Activated CD8-positive, alpha-beta T cell treated with anti-CD3 and anti-CD28 coated beads for 36 hours (primary cell): ENCODE results near the gene LARGE2. TPM values are rescaled to one million over a fixed set of nuclear protein-coding genes. Genes with fewer than 3 reads are reported as not detected.
A peak's percentile ranks its signal among the peaks of the same experiment; 100 is the strongest.

Experiments used
- ATAC-seq: fragments of 200-7000 bp; cut with Tn5 transposase; one replicate; pipeline ENCODE4 v1.10.0; 2021; ENCODE audit warnings: mild to moderate bottlenecking, moderate library complexity
- CTCF ChIA-PET: fragments of 350-600 bp; sonication (Branson Sonifier 250); formaldehyde crosslinking; loops from one replicate; lab custom pipeline; 2021; ENCODE audit warnings: antibody characterized with exemption; lab: Charles Lee
- POLR2A ChIA-PET: fragments of 350-600 bp; sonication (Branson Sonifier 250); formaldehyde crosslinking; loops from one replicate; lab custom pipeline; 2021; ENCODE audit warnings: antibody characterized with exemption; lab: Charles Lee
- DNase-seq: peaks from one replicate; pipeline ENCODE4 v3.0.0-alpha.2; 2020
- H3K27ac Mint-ChIP-seq: one replicate; pipeline ENCODE4 v1.8.0; 2021; ENCODE audit warnings: mild to moderate bottlenecking, mixed read lengths
- H3K27me3 Mint-ChIP-seq: one replicate; pipeline ENCODE4 v1.8.0; 2021; ENCODE audit warnings: mixed read lengths
- H3K36me3 Mint-ChIP-seq: one replicate; pipeline ENCODE4 v1.8.0; 2021; ENCODE audit warnings: low read depth, mixed read lengths
- H3K4me1 Mint-ChIP-seq: one replicate; pipeline ENCODE4 v1.8.0; 2021; ENCODE audit warnings: low read depth, mixed read lengths
- H3K4me3 Mint-ChIP-seq: one replicate; pipeline ENCODE4 v1.8.0; 2021; ENCODE audit warnings: mild to moderate bottlenecking, moderate library complexity, mixed read lengths
- H3K9me3 Mint-ChIP-seq: one replicate; pipeline ENCODE4 v1.8.0; 2021; ENCODE audit warnings: mixed read lengths
- intact Hi-C: fragments of 100-400 bp; cut with micrococcal nuclease; formaldehyde crosslinking; loops from one replicate; pipeline ENCODE4 v1.10.0; 2022
- total RNA-seq, 2 experiments: library from RNA; stranded (reverse); gene quantifications; one replicate each; pipeline ENCODE4 v1.2.3, GENCODE V29; 2021
- TF ChIP-seq, protein P1 (sequence below): fragments of 200-600 bp; IDR thresholded peaks from one replicate; pipeline ENCODE4 v1.8.0; 2022; ENCODE audit warnings: antibody characterized with exemption, mild to moderate bottlenecking

The LARGE2 gene
- total RNA-seq, 2 experiments from 2014 or later, result 0.70 to 1.1 TPM

DNA sequence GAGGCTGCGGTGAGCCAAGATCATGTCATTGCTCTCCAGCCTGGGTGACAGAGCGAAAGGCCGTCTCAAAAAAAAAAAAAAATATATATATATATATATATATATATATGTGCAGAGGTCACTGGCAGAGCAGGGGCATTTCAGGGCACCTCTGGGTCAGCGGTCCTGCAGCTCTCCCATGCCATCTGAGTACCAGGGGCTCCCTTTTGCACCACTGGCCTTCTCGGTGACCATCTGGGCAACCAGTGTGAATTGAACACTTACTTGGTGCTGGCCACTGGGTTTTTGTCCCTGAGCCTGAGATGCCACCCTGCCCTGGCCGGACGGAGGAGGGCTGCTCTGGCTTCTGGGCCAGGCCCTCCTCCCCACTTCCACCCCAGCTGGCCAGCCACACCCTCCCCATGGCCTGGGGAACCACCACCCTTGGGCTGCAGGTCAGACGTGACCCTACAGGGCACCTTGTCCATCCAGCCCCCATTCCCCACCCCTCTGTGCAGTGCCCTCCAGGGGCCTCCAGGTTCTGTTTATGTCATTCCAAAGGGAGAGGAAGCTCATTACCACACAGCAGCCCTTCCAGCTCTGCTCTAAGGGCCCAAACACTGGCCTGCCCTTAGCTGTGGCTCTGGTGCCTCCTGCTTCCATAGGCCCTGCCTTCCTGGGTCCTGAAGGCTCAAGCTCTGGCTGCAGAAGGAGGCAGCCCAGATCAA lies 26.8 kb upstream of the LARGE2 start:
- TF ChIP-seq, protein P1, sequence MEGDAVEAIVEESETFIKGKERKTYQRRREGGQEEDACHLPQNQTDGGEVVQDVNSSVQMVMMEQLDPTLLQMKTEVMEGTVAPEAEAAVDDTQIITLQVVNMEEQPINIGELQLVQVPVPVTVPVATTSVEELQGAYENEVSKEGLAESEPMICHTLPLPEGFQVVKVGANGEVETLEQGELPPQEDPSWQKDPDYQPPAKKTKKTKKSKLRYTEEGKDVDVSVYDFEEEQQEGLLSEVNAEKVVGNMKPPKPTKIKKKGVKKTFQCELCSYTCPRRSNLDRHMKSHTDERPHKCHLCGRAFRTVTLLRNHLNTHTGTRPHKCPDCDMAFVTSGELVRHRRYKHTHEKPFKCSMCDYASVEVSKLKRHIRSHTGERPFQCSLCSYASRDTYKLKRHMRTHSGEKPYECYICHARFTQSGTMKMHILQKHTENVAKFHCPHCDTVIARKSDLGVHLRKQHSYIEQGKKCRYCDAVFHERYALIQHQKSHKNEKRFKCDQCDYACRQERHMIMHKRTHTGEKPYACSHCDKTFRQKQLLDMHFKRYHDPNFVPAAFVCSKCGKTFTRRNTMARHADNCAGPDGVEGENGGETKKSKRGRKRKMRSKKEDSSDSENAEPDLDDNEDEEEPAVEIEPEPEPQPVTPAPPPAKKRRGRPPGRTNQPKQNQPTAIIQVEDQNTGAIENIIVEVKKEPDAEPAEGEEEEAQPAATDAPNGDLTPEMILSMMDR, result no peak
- Mint-ChIP-seq H3K36me3 (no peaks in the 10 kb centered on the region), H3K4me3 (no peak overlapping the region), H3K4me1 (peaks cover 2% of the 10 kb centered on the region), H3K9me3 (no peaks in the 10 kb centered on the region), H3K27ac (no peak overlapping the region), H3K27me3 (peaks cover 14% of the 10 kb centered on the region)
- ATAC-seq (no peak), DNase-seq (no peak)
- POLR2A ChIA-PET, result no interaction called here
- CTCF ChIA-PET, result no interaction called here
- intact Hi-C loops, result no loop called here

DNA sequence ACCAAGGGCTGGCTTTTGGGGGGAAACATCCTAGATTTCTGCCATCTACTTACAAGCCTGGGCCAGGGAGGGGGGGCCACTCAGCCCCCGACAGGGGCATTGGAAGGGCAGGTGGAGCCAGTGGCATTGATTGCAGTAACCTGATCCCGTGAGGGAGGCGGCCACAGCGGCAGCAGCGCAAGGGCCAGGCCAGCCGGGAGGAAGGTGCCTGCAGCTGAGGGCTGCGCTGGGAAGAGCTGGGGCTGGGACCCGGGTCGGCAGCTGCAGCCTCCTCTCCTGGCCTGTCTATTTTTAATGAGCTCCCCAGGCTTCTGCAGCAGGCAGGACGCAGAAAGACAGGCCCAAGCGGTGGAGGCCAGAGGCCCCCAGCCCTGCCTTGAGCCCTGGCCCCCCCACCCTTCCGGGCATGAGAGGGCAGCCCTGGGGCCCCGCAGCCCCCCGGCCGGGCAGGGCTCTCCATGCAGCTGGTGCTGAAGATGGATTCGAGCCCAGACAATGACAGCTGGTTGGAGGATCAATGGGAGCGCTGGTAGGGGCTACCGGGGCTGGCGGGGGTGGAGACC lies 26.0 kb upstream of the LARGE2 start:
- H3K27ac Mint-ChIP-seq, result no peak overlapping the region
- no peak for ATAC-seq
- TF ChIP-seq, protein P1, result no peak
- H3K27me3 Mint-ChIP-seq, result peaks cover 15% of the 10 kb centered on the region
- peaks cover 4% of the 10 kb centered on the region for H3K4me1 Mint-ChIP-seq
- DNase-seq, result no peak
- intact Hi-C loops, result no loop called here
- POLR2A ChIA-PET, result no interaction called here
- H3K9me3 Mint-ChIP-seq, result no peaks in the 10 kb centered on the region
- H3K4me3 Mint-ChIP-seq, result no peak overlapping the region
- H3K36me3 Mint-ChIP-seq, result no peaks in the 10 kb centered on the region
- CTCF ChIA-PET, result no interaction called here

DNA sequence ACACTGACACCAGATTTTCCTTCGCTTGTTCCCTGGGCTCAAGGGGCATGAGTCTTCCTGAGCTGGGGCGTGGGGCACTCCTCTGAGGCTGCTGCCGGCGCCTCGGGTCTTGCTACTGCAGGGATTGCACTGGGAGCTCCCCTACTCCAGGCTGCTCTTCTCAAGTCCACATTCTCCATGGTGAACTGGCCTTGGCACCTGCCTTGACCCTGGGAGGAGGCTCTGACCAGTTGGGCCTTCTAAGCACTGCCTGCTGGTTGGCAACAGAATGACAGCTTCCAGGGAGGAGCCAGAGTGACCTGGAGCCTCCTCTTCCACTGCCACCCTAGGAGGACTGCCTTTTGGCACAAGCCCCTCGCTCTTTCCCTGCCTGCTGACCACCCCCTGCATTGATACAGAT lies 24.9 kb upstream of the LARGE2 start:
- Mint-ChIP-seq H3K4me3 (no peak overlapping the region), H3K27me3 (peaks cover 15% of the 10 kb centered on the region), H3K4me1 (peaks cover 4% of the 10 kb centered on the region), H3K27ac (no peak overlapping the region), H3K9me3 (no peaks in the 10 kb centered on the region), H3K36me3 (no peaks in the 10 kb centered on the region)
- ATAC-seq (no peak), DNase-seq (no peak)
- ChIA-PET POLR2A (interaction anchor here (0.6 to 0.9 kb wide), 2 partner anchors 11 to 17 kb away, joined by 3 read pairs; no protein-coding TSS in a partner anchor), CTCF (interaction anchor here (1.8 kb wide), 1 partner anchor 55 kb away, joined by 5 read pairs; no protein-coding TSS in a partner anchor)
- intact Hi-C loops, result no loop called here
- TF ChIP-seq, protein P1, result no peak

- no peak for DNase-seq
- H3K4me3 Mint-ChIP-seq, result peak overlapping the region; percentile 60
- ChIA-PET CTCF (interaction anchor here (1.8 kb wide), 1 partner anchor 56 kb away, joined by 5 read pairs; no protein-coding TSS in a partner anchor), POLR2A (interaction anchor here (1.0 to 1.1 kb wide), 2 partner anchors 18 to 33 kb away, joined by 3 to 7 read pairs; partner anchors contain the start of gene PEX16)
- no peaks in the 10 kb centered on the region for H3K9me3 Mint-ChIP-seq
- TF ChIP-seq, protein P1, result no peak
- peaks cover 13% of the 10 kb centered on the region for H3K27me3 Mint-ChIP-seq
- no peak for ATAC-seq
- peaks cover 4% of the 10 kb centered on the region for H3K4me1 Mint-ChIP-seq
- H3K36me3 Mint-ChIP-seq, result no peaks in the 10 kb centered on the region
- no peak overlapping the region for H3K27ac Mint-ChIP-seq
- intact Hi-C loops, result no loop called here
Observed at GRCh38 chr11:45899086-45899447, 23.4 kb upstream of the LARGE2 start.
